GM18520 (cell line): Measurements from ENCODE around the gene MTUS2.

ENCODE experiments used
- ATAC-seq: cut with Tn5 transposase; IDR thresholded peaks from one replicate; pipeline ENCODE4 v1.9.1; 2021; ENCODE audit not compliant: unreplicated experiment

The MTUS2 gene

DNA sequence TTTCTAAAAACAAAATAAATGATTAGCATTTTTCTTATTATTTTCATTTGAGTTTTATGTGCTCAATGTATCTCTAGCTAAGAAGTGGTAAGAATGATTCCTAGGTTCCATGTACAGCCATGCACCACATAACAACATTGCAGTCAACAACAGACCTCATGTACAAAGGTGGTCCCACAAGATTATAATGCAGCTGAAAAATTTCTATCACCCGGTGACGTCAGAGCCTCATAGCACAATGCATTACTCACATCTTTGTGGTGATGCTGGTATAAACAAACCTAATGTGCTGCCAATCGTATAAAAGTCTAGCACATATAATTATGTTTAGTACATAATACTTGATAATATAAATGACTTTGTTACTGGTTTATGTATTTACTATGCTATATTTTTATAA, 654.9 kb downstream of the MTUS2 start:
- no peak for ATAC-seq

DNA sequence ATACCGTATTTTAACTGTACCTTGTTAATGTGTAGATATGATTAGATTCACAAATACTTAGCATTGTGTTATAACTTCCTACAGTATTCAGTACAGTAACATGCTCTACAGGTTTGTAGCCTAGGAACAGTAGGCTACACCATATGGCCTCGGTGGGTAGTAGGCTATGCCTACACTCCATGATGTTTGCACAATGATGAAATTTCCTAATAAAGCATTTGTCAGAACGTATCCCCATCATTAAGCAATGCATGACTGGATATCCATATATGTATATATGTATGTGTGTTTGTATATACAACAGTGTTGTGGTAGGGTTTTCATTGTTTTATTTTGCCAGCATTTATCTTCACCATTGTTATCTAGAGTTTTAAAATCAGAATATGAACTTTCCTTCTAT, 655.9 kb downstream of the MTUS2 start:
- ATAC-seq = no peak

DNA sequence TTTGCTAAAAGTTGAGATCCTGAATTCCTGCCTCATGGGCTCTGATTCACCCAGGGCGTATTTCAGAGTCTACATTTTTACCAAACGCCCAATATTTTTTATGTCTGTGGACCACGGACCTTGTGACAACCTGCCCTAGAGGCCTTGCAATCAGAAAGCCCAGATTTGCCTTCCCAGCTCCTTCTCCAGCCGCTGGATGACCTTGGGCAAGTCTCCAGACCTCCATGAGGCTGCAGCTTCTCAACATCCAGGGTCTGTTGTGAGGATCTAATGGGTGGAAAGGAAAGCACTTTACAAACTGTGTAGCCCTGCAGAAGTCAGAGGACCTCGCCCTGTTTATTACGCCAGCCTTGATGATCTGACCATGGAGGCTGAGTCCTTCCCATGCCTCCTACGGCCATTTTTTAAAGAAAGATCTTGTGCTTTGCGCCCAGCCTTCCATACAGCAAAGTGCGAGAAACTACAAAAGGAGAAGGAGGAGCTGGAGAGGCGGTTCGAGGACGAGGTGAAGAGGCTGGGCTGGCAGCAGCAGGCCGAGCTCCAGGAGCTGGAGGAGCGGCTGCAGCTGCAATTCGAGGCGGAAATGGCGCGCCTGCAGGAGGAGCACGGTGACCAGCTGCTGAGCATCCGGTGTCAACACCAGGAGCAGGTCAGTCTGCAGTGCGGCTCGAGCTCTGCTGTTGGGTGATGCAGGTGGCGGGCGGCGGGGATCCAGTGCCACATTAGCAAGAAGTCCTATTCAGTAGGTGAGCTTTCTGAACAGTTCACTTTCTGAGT, 659.8 kb downstream of the MTUS2 start:
- no peak for ATAC-seq

DNA sequence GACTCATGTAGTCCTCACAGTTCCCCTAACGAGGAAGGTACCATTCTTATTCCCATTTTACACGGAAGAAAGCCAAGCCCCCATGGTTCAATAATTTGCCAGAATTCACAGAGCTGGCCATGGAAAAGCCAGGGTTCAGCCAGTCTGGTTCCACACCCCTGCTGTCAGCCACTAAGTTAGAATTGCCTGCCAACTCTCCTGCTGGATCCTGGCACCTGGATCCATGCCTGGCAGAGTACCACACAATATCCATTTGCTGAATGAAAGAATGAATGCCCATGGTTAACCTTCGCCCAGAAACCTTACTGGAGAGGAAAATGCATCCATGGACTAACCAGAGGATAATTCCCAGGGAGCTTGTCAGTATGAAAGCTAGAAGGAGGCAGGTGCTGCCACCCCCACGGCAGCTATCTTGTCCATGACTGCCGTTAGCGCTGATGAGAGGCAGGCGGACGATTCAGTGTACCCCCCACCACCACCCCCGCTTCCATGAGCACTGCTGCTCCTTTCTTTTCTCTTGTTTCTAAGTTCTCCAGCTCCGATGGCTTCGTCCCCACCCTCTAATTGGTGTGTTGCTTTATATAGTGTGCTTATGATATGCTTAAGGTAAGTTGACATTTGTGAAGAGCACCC, 660.9 kb downstream of the MTUS2 start:
- ATAC-seq = no peak

DNA sequence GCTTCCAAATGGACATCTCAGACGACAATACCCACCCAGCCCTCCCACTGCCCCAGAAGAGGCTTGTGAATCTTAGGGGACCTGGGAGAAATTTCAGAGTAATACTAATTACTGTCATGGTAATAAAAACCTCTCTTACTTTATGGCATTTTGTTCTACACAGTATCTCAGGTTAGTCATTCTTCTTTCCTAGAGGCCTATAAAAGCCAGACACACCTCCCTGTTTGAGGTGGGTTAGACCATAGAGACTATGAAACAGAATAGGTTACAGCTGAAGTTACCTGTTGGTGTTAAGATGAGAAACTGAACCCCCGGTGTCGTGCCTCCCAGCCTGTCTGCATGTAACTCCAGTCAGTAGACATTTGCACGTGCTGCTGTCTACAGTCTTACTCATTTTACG, 661.5 kb downstream of the MTUS2 start:
- ATAC-seq = no peak

DNA sequence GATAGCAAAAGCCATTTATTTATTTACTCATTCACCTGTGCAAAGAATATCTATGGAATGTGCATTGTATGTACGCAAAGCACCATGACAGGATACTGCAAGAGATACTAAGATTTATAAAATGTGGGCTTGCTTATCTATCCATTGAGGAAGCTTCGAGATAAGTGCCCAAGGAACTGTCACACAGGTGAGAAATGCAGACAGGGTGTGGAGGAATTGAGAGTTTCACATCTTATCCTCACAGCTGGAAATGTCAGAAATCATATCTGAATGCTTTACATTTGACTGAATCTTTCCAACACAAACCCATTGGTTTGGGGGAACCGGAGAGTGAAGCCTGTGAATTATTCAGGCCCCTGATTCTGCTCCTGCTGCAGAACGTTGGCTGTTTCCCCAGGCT, 662.4 kb downstream of the MTUS2 start:
- ATAC-seq = no peak

DNA sequence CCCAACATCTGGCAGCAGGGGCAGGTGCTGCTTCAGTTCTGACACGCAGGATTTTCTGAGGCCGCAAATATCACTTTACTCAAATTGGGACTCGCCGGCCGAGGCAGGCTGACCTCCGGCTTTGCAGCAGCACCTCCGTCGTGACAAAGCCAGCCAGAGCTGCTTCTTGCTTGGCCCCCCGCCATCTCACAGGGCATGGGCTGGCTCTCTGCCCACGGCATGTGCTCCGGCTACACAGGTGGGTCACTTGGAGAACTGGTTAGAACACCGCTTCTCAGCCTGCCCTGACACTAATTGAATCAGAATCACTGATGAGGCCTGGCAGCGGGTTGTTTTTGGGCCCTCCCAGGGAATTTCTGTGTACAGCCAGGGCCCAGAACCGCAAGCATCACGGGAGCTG, 663.1 kb downstream of the MTUS2 start:
- no peak for ATAC-seq

DNA sequence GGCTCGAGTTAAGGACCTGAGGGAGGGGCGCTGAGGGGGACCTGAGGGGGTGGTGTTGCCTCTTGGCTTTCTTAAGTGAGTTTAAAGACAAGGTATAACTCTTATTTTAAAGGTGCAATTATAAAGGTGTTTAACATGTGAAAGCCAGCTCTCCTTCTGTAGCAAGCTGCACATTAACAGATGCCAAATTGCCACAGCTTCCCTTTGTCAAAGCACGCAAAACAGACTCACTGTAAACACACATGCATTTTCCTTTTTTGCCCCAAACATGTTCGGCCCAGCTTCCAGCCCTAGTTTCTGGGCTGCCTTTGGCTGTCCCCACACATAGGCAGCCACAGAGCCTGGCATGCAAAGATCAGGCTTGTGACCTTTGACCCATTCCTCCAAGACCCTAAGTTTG, 663.5 kb downstream of the MTUS2 start:
- no peak for ATAC-seq

DNA sequence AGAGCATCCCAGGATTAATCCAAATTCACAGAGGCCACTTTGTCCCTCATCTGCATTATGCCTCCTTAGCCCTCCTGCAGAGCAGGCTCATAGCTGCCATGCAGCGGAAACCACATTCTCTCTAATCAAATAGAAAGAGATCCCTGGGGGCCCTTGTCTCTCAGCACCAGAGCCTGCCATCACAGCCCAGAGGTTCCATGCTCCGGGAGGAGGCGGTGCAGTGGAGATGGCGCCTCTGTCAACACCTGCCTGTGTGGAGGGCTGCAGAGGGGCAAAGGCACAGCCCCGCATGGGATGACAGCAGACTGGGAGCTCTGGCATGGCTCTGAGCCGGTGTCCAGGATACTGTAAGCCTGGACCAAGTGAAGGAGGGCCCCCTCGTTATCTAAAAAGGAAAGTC, 664.1 kb downstream of the MTUS2 start:
- no peak for ATAC-seq

DNA sequence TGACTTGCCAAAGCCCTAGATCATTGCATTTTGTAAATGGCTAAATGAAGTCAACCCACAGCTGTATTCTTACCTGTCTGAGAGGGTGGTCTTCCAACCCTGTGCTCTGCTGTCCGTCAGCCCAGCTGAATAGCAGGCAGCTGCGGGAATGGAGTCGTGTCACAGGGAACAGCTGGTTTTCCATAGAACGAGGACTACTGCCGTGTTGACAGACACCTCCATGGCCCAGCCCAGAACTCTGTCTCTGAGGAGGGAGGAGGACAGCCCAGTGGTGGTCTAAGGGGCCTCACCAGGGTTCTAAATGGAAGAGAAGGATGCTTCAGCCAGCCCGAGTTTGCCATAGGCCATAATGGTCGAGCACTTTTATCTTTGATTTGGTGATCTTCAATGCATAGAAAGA, 664.7 kb downstream of the MTUS2 start:
- no peak for ATAC-seq

DNA sequence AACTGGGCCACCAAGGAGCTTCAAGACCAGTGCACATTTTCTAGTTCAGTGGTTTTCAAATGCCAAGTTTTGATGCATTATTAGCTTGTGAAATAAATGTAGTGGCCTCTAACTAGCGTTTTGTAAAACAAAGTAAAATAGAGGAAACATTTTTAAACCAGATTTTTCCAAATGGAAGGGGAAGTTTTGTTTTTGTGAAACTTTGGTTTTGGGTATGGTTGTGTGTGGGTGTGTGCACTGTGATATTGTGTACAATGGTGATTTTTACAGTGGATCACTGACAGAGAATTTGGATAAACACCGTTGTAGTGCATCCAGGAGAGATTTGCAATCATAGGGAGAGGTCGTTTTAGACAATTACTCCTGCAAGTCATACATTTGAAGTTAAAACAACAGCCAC, 666.4 kb downstream of the MTUS2 start:
- no peak for ATAC-seq

DNA sequence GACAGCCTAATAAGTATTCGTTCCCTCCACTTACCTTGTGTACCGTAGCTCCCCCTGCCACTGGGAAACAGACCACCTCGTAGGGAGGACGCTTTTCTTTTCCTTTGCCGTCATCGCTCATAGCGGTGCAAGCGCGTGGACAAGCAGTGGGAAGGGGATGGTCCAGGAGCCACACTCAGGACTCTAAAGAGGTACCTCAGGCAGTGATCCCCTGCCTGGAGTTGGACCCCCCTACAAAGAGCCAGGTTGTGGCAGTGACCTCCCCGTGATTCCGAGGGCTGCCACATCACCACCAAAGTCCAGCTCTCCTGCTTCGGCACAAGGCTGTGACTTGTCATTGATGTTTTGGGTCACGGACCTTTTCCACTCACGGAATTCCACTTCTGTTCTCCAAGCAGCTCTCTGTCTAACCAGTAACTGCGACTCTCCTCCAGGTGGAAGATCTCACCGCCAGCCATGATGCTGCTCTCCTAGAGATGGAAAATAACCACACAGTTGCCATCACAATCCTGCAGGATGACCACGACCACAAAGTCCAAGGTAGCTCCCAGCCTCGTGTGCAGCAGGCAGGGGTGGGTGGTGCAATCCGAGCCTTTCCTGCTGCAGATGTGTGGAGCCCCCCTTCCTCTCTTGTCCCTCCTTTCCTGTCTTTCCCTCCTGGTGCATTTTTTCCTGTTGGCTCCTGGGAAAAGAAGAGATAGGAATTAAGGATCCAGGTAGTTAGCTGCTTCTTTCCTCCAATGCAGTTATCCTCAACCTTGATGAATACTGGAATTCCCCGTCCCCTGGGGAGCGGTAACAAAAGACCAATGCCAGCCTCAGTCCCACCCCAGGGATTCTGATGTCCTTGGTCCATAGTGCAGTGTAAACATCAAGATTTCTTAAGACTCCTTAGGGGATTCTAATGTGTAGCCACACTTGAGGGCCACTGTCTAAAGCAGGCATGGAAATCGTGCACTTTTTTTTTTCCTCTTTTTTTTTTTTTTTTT, 667.6 kb downstream of the MTUS2 start:
- no peak for ATAC-seq

DNA sequence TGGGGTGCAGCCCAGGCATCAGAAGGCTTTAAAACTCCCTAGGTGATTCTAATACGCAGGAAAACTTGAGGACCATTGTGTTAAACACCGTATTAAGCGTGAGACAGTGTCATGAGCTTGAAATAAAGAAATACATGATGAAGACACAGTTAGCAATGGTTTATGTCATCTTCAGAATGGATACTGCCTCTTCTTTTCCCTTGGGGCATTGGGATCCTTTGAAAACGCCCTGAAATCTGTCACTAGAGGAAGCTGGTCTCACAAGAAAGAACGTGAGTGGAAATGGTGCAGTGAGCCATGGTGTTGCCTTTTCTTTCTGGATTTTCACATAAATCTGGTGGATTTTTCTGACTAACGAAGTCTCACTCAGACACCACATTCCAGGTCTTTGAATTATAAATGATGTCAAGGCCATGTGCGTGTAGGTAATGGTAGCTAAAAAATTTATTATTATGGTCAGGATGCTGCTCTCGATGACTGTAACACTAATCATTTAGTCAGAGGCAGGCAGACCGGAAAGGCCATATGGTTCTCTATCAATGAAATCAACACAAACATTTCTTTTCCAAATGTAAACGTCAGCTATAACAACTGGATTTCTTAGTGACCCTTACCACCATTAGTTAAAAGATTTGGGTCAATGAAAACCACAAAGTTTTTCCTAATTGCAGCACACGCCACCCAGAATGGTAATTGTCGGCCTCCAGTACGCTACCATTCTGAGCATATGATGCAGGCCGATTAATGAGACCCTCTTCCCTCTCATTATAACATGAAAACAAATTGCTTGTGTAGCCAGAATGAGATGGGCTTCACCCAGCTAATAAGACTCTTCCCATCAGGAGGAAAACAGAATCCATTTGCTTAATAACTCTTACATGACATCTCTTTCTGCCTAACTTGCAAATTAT, 669.8 kb downstream of the MTUS2 start:
- no peak for ATAC-seq

DNA sequence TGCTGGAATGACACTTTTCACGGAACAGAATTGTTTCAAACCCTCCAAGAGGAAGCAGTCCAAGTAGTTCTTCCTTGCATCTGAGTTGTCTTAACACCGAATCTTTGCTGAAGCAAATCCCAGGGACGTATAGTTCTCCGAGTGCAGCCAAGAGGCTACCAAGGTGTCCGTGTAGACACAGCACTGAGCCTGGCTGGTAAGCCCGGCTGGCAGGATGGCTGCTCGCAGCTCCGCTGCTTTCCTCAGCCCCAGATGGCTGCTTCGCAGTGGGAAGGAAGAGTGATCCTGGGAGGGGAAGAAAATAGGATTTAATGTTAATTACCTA, 670.4 kb downstream of the MTUS2 start:
- no peak for ATAC-seq

DNA sequence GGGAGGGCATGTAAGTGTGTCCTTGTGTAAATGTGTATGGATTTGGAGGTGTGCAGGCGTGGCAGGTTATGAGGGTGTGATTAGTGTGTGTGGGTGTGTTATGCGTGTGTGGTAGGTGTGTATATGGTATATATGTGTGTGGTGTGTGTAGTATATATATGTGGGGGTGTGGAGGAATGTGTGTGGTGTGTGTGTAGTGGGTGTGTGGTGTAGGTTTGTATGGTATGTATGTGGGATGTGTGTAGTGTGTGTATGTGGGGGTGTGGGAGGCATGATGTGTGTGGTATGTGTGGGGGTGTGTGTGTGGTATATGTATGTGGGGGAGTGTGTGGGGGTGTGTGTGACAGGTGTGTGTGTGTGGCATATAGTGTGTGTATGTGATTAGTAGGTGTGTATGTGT, 671.1 kb downstream of the MTUS2 start:
- ATAC-seq = no peak

DNA sequence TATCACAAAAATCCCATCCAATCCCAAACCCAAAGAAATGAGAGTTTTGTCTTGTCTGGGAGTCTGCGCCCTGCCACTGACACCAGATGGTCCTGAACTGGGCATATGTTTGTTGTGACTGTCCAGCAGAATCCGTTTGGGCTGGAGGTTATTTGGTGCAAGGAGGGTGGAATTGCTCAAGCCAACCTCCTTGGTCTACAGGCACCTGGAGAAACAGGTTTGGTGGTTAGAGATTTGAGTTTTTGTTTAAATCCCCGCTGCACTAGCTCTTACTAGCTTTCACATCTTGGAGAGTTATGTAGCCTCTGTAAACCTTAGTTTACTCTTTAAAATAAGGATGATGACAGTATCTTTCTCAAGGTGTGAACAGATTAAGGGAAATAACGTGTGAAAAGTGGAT, 673.7 kb downstream of the MTUS2 start:
- no peak for ATAC-seq

DNA sequence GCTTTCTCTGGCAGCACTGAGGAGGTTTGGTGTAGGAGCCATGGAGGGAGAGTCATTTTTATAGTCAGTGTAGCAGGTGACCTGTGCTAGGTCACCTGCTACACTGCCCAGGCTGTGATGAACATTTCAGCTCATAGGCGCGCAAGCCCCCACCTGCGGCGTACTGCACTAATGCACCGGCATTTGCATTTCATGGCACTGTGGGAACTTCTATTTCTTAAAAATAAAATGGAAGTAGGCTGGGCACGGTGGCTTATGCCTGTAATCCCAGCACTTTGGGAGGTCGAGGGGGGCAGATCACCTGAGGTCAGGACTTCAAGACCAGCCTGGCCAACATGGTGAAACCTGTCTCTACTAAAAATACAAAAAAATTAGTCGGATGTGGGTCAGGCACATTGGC, 674.4 kb downstream of the MTUS2 start:
- no peak for ATAC-seq

DNA sequence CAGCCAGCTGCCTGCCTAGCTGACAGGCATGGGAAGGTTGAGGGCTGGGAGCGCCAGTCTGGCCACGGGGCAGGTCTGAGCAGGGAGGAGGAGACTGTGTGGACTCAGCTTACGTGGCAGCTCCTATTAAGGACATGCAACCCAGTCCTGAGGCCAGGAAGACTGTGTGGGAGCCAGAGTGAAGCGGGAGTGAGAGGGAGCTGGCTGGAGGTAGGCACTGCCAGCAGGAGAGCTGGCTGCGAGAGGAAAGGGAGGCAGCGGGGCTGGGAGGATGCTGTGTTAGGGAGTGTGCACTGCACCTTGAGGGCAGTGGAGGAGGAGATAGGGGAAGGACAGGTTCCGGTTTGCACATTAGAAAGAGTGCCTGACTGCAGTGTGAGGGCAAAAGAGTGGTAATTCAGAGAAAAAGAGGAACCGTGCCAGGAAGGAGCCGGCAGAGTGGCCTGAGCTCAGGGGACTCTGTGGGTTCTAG, 676.1 kb downstream of the MTUS2 start:
- ATAC-seq = no peak

DNA sequence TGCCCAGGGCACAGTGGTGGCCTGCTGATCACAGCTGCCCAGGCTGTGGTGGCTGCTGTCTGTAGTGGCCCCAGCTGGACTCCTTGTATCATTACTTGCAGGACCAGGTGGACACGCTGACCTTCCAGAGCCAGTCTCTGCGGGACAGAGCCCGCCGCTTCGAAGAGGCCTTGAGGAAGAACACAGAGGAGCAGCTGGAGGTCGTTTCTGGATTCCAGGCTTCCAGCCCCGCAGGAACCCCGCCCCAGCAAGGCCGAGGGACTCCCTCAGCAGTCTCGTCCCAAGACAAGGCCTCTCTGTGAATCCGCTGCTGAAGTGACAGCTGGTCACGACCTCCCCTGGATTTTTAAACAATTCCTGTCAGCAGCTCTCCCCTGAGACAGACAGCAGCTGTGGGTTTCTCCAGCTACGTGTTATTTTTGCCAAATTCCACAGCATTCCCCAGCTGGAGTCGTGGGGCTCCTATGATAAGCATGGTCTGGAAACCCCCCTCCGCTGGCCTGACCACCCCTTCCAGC, 677.1 kb downstream of the MTUS2 start:
- ATAC-seq = no peak

DNA sequence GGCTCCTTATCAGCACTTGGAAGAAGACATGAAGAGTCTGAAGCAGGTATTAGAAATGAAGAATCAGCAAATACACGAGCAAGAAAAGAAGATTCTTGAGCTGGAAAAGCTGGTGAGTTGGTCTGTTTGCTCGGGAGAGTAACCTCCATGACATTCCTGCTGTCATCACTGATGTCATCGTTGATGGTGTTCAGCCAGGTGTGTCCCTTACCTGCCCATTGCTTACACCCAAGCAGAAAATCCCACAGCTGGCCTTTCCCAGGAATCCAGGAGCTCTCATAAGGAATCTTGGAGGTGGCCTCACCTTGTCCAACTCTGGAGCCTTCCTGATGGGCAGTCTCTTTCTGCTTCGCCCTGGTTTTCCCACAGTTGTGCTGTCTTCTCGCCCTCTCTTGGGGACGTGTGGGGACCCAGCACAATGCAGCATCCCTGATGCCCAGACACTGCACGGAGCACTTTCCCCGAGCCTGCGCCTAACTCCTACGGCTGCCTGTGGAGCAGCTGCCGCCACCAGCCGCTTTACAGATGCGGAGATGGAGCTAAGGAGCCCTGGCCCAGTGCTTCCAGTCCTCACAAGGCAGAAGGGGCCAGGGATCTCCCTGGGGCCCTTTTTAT, 678.4 kb downstream of the MTUS2 start:
- no peak for ATAC-seq
